ENCODE measurements around the gene DSCAML1. TPM values are rescaled to one million over a fixed set of nuclear protein-coding genes. Genes with fewer than 3 reads are reported as not detected.

DSCAML1 gene
- total RNA-seq, 1 experiment from 2014 or later, result 0.15 TPM

DNA sequence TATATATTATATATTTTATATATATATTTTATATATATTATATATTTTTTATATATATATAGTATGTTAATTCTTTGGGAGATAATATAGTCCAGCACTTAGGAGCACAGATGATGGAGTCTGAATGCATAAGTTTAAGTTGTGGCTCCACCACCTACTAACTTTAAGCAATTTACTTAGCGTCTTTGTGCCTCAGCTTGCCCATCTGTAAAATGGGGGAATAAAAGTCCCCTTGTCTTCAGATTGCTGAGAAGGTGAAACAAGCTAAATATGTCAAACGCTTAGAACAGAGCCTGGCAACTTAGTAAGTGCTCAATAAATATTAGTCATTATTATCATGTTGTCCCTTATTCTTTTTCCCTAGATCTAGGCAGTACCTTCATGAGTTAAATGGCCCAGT, 27.5 kb downstream of the DSCAML1 start:
- no peak overlapping the region for H3K4ac ChIP-seq (ENCODE audit: low read depth, low read length)
- WGBS (ENCODE audit: extremely low coverage, insufficient read length, low lambda C conversion rate), result no CpG with 5 or more reads among the region's 2 CpGs
- H4K8ac ChIP-seq (replicated peaks; ENCODE audit: insufficient read length, low read depth, low read length), result no peak overlapping the region
- no peak overlapping the region for H2BK12ac ChIP-seq (ENCODE audit: insufficient read length, low read depth, low read length)
- no peak overlapping the region for H2AFZ ChIP-seq (ENCODE audit: low read length)
- H3K4me2 ChIP-seq (ENCODE audit: insufficient read depth, insufficient read length, low read length), result no peak overlapping the region
- H3K9me3 Mint-ChIP-seq, result no peaks in the 10 kb centered on the region; a peak in 1 of 5 replicates
- H4K91ac ChIP-seq (ENCODE audit: insufficient read length, low read depth, low read length), result no peak overlapping the region
- H3K4me1 ChIP-seq (ENCODE audit: insufficient read depth, low read length), result no peaks in the 10 kb centered on the region
- no peak overlapping the region for H3K4me3 Mint-ChIP-seq
- DNase-seq, result no peak
- H3T11ph ChIP-seq (ENCODE audit: low read length), result no peak overlapping the region
- no peak overlapping the region for H2BK5ac ChIP-seq (ENCODE audit: insufficient read length, low read length)
- no peak overlapping the region for H2BK15ac ChIP-seq (ENCODE audit: low read depth, low read length)
- no peaks in the 10 kb centered on the region for H3K36me3 Mint-ChIP-seq (ENCODE audit: insufficient read depth in 1 of 3, low read depth in 3 of 3)
- H3K27ac Mint-ChIP-seq, result no peak overlapping the region
- no peaks in the 10 kb centered on the region for H4K20me1 ChIP-seq (ENCODE audit: control insufficient read depth, insufficient read depth, insufficient read length)
- H3K14ac ChIP-seq (ENCODE audit: insufficient read depth, low read length), result no peak overlapping the region
- no peaks in the 10 kb centered on the region for H3K27me3 ChIP-seq (ENCODE audit: insufficient read depth, low read length)
- H3K79me1 ChIP-seq (ENCODE audit: insufficient read depth, low read depth, low read length, poor library complexity, severe bottlenecking), result no peaks in the 10 kb centered on the region
- H3K79me2 ChIP-seq (ENCODE audit: insufficient read depth, low read length), result no peaks in the 10 kb centered on the region
- H3K23ac ChIP-seq (ENCODE audit: insufficient read length, low read depth, low read length), result no peak overlapping the region
- no peak overlapping the region for H2BK20ac ChIP-seq (ENCODE audit: low read depth, low read length, poor library complexity, severe bottlenecking)
- peaks cover 24% of the 10 kb centered on the region for H3K27me3 Mint-ChIP-seq (ENCODE audit: low read depth)
- no peak overlapping the region for H3K27ac ChIP-seq (ENCODE audit: insufficient read length, low read depth, low read length)
- no peaks in the 10 kb centered on the region for H3K23me2 ChIP-seq (ENCODE audit: insufficient read length, low read depth, low read length, poor library complexity, severe bottlenecking)
- H2BK120ac ChIP-seq (ENCODE audit: low read depth, low read length, poor library complexity, severe bottlenecking), result no peak overlapping the region
- peaks cover 0 to 4% of the 10 kb centered on the region in 2 experiments; a peak in 2 of 4 replicates for H3K4me1 Mint-ChIP-seq
- H2AK5ac ChIP-seq (ENCODE audit: insufficient read length, low read length), result no peak overlapping the region
- no peak for TF ChIP-seq CTCF (conservative IDR thresholded peaks at IDR 0.05)
- H3K18ac ChIP-seq (ENCODE audit: insufficient read length, low read depth, low read length), result no peak overlapping the region
- H4K5ac ChIP-seq (ENCODE audit: insufficient read length, low read depth, low read length), result no peak overlapping the region
- no peak overlapping the region for H3K56ac ChIP-seq (ENCODE audit: insufficient read length, low read depth, low read length)
- H3K9me3 ChIP-seq (ENCODE audit: control insufficient read depth, low read depth, low read length), result no peaks in the 10 kb centered on the region
- no peak overlapping the region for H3K9ac ChIP-seq (ENCODE audit: extremely low read depth, insufficient read length, low read length)

Measured in H9 (cell line).